ENCODE results near the gene COLQ.
"Not testable (repeated sequence)": the region's sequence is repeated elsewhere in the genome, so short reads cannot be mapped to it uniquely, and the experiment has no call there.

COLQ gene

GRCh38 chr3:15542614-15543013 lies 21.1 kb upstream of the COLQ start:
- Histone ChIP-seq H3K4me3 (no peak overlapping the region), H3K27ac (no peak overlapping the region), H3K9ac (ENCODE audit: insufficient read length) (no peak overlapping the region), H3K9me3 (ENCODE audit: low read depth, low read length) (no peaks in the 10 kb centered on the region), H3K36me3 (ENCODE audit: insufficient read depth, low read length) (no peaks in the 10 kb centered on the region)
- DNase-seq (ENCODE audit: low read depth, low spot score), result no peak
- no peak for TF ChIP-seq EZH2 (IDR thresholded peaks at IDR 0.05)
- no peak for TF ChIP-seq POLR2AphosphoS5 (IDR thresholded peaks at IDR 0.05; ENCODE audit: borderline replicate concordance, low read depth, low read length)
- TF ChIP-seq FOXP2 (optimal IDR thresholded peaks at IDR 0.05; ENCODE audit: control extremely low read depth, extremely low read length, insufficient read depth), result no peak

GRCh38 chr3:15541371-15541770 lies 19.9 kb upstream of the COLQ start:
- Histone ChIP-seq H3K9ac (ENCODE audit: insufficient read length) (no peak overlapping the region), H3K27ac (no peak overlapping the region), H3K36me3 (ENCODE audit: insufficient read depth, low read length) (no peaks in the 10 kb centered on the region), H3K9me3 (ENCODE audit: low read depth, low read length) (no peaks in the 10 kb centered on the region), H3K4me3 (no peak overlapping the region)
- TF ChIP-seq POLR2AphosphoS5 (IDR thresholded peaks at IDR 0.05; ENCODE audit: borderline replicate concordance, low read depth, low read length), result no peak
- TF ChIP-seq FOXP2 (optimal IDR thresholded peaks at IDR 0.05; ENCODE audit: control extremely low read depth, extremely low read length, insufficient read depth), result no peak
- TF ChIP-seq EZH2 (IDR thresholded peaks at IDR 0.05), result no peak
- no peak for DNase-seq (ENCODE audit: low read depth, low spot score)

- no peak for TF ChIP-seq FOXP2 (optimal IDR thresholded peaks at IDR 0.05; ENCODE audit: control extremely low read depth, extremely low read length, insufficient read depth)
- no peak for TF ChIP-seq POLR2AphosphoS5 (IDR thresholded peaks at IDR 0.05; ENCODE audit: borderline replicate concordance, low read depth, low read length)
- TF ChIP-seq EZH2 (IDR thresholded peaks at IDR 0.05), result no peak
- no peak for DNase-seq (ENCODE audit: low read depth, low spot score)
- H3K4me3 ChIP-seq, result no peak overlapping the region
- H3K9me3 ChIP-seq (ENCODE audit: low read depth, low read length), result no peaks in the 10 kb centered on the region
- no peaks in the 10 kb centered on the region for H3K36me3 ChIP-seq (ENCODE audit: insufficient read depth, low read length)
- H3K9ac ChIP-seq (ENCODE audit: insufficient read length), result no peak overlapping the region
- no peak overlapping the region for H3K27ac ChIP-seq
Observed at GRCh38 chr3:15539066-15539465, 17.6 kb upstream of the COLQ start.

GRCh38 chr3:15538345-15538744 lies 16.8 kb upstream of the COLQ start:
- H3K27ac ChIP-seq, result no peak overlapping the region
- TF ChIP-seq POLR2AphosphoS5 (IDR thresholded peaks at IDR 0.05; ENCODE audit: borderline replicate concordance, low read depth, low read length), result no peak
- TF ChIP-seq EZH2 (IDR thresholded peaks at IDR 0.05), result no peak
- TF ChIP-seq FOXP2 (optimal IDR thresholded peaks at IDR 0.05; ENCODE audit: control extremely low read depth, extremely low read length, insufficient read depth), result no peak
- H3K9ac ChIP-seq (ENCODE audit: insufficient read length), result no peak overlapping the region
- H3K4me3 ChIP-seq, result no peak overlapping the region
- H3K36me3 ChIP-seq (ENCODE audit: insufficient read depth, low read length), result no peaks in the 10 kb centered on the region
- no peak for DNase-seq (ENCODE audit: low read depth, low spot score)
- H3K9me3 ChIP-seq (ENCODE audit: low read depth, low read length), result no peaks in the 10 kb centered on the region

- H3K36me3 ChIP-seq (ENCODE audit: insufficient read depth, low read length), result no peaks in the 10 kb centered on the region
- TF ChIP-seq POLR2AphosphoS5 (IDR thresholded peaks at IDR 0.05; ENCODE audit: borderline replicate concordance, low read depth, low read length) (no peak), EZH2 (IDR thresholded peaks at IDR 0.05) (no peak)
- H3K9ac ChIP-seq (ENCODE audit: insufficient read length), result no peak overlapping the region
- no peaks in the 10 kb centered on the region for H3K9me3 ChIP-seq (ENCODE audit: low read depth, low read length)
- H3K27ac ChIP-seq, result no peak overlapping the region
- no peak overlapping the region for H3K4me3 ChIP-seq
- no peak for DNase-seq (ENCODE audit: low read depth, low spot score)
Observed at GRCh38 chr3:15536856-15537255, 15.3 kb upstream of the COLQ start.

GRCh38 chr3:15535732-15536131 lies 14.2 kb upstream of the COLQ start:
- Histone ChIP-seq H3K36me3 (ENCODE audit: insufficient read depth, low read length) (no peaks in the 10 kb centered on the region), H3K9ac (ENCODE audit: insufficient read length) (no peak overlapping the region), H3K27ac (no peak overlapping the region), H3K9me3 (ENCODE audit: low read depth, low read length) (no peaks in the 10 kb centered on the region), H3K4me3 (no peak overlapping the region)
- DNase-seq (ENCODE audit: low read depth, low spot score), result no peak
- TF ChIP-seq POLR2AphosphoS5 (IDR thresholded peaks at IDR 0.05; ENCODE audit: borderline replicate concordance, low read depth, low read length) (no peak), EZH2 (IDR thresholded peaks at IDR 0.05) (no peak)

GRCh38 chr3:15532614-15533013 lies 11.1 kb upstream of the COLQ start:
- H3K4me3 ChIP-seq; H3K9ac ChIP-seq (ENCODE audit: insufficient read length); H3K36me3 ChIP-seq (ENCODE audit: insufficient read depth, low read length); H3K9me3 ChIP-seq (ENCODE audit: low read depth, low read length); H3K27ac ChIP-seq; DNase-seq (ENCODE audit: low read depth, low spot score): not testable (repeated sequence)

GRCh38 chr3:15531346-15531745 lies 9.8 kb upstream of the COLQ start:
- no peaks in the 10 kb centered on the region for H3K36me3 ChIP-seq (ENCODE audit: insufficient read depth, low read length)
- DNase-seq (ENCODE audit: low read depth, low spot score), result no peak
- H3K9ac ChIP-seq (ENCODE audit: insufficient read length), result no peak overlapping the region
- TF ChIP-seq POLR2AphosphoS5 (IDR thresholded peaks at IDR 0.05; ENCODE audit: borderline replicate concordance, low read depth, low read length) (no peak), FOXP2 (optimal IDR thresholded peaks at IDR 0.05; ENCODE audit: control extremely low read depth, extremely low read length, insufficient read depth) (no peak), EZH2 (IDR thresholded peaks at IDR 0.05) (no peak)
- H3K27ac ChIP-seq, result no peak overlapping the region
- H3K4me3 ChIP-seq, result no peak overlapping the region
- no peaks in the 10 kb centered on the region for H3K9me3 ChIP-seq (ENCODE audit: low read depth, low read length)

- H3K9ac ChIP-seq (ENCODE audit: insufficient read length), result no peak overlapping the region
- no peaks in the 10 kb centered on the region for H3K9me3 ChIP-seq (ENCODE audit: low read depth, low read length)
- DNase-seq (ENCODE audit: low read depth, low spot score), result no peak
- H3K27ac ChIP-seq, result no peak overlapping the region
- TF ChIP-seq POLR2AphosphoS5 (IDR thresholded peaks at IDR 0.05; ENCODE audit: borderline replicate concordance, low read depth, low read length), result no peak
- TF ChIP-seq FOXP2 (optimal IDR thresholded peaks at IDR 0.05; ENCODE audit: control extremely low read depth, extremely low read length, insufficient read depth), result no peak
- TF ChIP-seq EZH2 (IDR thresholded peaks at IDR 0.05), result no peak
- H3K4me3 ChIP-seq, result no peak overlapping the region
- H3K36me3 ChIP-seq (ENCODE audit: insufficient read depth, low read length), result no peaks in the 10 kb centered on the region
Observed at GRCh38 chr3:15528854-15529537, 7.5 kb upstream of the COLQ start.
